ENCODE measurements around the gene KIAA0825. TPM values are rescaled to one million over a fixed set of nuclear protein-coding genes. Genes with fewer than 3 reads are reported as not detected.

KIAA0825 gene
- total RNA-seq, 1 donor, result 9.5 TPM

DNA sequence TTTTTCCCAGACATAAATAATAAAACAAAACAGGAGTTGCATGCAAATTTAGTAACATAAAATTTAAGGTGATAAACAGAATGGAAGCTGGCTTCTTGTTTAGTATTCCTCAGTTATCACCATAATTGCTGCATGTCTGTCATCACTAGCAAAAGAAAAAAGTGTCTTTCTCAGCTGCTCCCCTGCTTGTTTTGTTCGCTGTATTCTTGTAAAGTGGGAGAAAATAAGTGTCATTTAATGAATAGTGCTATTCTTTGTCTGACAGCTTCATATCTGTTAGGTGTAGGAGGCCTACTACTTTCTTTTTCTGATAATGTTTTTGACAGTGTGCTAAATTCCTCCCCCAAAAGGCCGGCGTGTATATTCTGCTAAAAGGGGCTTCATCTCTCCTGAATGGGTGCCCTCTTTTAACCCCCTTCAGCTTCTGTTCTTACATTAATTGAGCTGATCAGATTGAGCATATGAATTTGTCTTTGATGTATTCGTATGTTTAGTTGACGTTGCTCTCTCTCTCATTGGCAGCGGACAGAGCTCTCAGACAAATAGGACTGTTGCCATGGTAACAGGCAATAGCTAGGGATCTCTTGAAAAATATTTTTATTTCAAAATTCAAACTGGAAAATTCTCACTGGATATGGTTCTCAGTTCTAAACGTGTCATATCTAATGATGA lies 303.8 kb downstream of the KIAA0825 start:
- H3K4me3 ChIP-seq (ENCODE audit: low read depth, low read length), result no peak overlapping the region
- no peak for DNase-seq (ENCODE audit: low read depth)
- no peak for TF ChIP-seq CTCF (IDR thresholded peaks at IDR 0.05; ENCODE audit: insufficient read depth, low read depth, low read length)

DNA sequence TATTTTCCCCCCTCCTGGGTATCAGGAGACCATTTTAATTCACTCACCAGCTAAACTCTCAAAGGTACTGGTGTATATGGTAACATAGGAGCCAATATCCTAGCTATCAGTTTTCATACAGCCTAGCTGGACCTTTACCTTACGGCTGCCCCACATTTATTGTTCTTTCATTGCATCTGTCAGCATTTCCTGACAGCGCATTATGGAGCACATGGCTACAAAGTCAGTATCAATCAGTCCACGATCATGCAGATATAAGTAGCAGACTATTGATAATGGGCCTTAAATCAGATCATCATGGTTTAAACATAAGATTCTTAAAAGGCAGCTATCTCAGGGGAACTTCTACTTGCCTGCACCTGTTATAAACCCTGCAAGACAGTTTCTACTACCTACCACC lies 304.7 kb downstream of the KIAA0825 start:
- TF ChIP-seq CTCF (IDR thresholded peaks at IDR 0.05; ENCODE audit: insufficient read depth, low read depth, low read length), result no peak
- DNase-seq (ENCODE audit: low read depth), result no peak
- H3K4me3 ChIP-seq (ENCODE audit: low read depth, low read length), result no peak overlapping the region

GRCh38 chr5:94313188-94313587 lies 305.2 kb downstream of the KIAA0825 start:
- no peak overlapping the region for H3K4me3 ChIP-seq (ENCODE audit: low read depth, low read length)
- DNase-seq (ENCODE audit: low read depth), result no peak

GRCh38 chr5:94312298-94312697 lies 306.1 kb downstream of the KIAA0825 start:
- H3K4me3 ChIP-seq (ENCODE audit: low read depth, low read length), result no peak overlapping the region
- no peak for TF ChIP-seq CTCF (IDR thresholded peaks at IDR 0.05; ENCODE audit: insufficient read depth, low read depth, low read length)
- no peak for DNase-seq (ENCODE audit: low read depth)

More at GRCh38 chr5:94313188-94313587, 305.2 kb downstream of the KIAA0825 start:
- TF ChIP-seq CTCF (IDR thresholded peaks at IDR 0.05; ENCODE audit: insufficient read depth, low read depth, low read length), result no peak

DNA sequence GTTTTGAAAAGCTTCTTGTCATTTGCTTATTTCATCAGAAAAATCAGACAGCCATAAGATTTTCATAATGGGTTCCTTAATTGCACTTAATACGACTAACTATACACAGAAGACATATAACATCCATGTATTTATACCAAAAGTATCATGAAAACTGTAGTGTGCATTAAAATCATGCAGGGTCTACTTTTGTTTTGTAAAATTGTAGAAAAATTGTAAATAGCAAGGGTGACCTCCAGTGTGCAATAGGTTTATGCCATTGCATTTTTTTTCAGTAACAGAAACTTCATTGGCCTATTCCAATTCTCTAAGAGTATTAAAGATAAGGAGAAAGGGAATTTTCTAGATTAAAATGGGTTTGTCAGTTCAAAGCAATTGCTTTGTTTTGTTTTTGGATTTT lies 307.6 kb downstream of the KIAA0825 start:
- no peak for DNase-seq (ENCODE audit: low read depth)
- no peak for TF ChIP-seq CTCF (IDR thresholded peaks at IDR 0.05; ENCODE audit: insufficient read depth, low read depth, low read length)
- no peak overlapping the region for H3K4me3 ChIP-seq (ENCODE audit: low read depth, low read length)

DNA sequence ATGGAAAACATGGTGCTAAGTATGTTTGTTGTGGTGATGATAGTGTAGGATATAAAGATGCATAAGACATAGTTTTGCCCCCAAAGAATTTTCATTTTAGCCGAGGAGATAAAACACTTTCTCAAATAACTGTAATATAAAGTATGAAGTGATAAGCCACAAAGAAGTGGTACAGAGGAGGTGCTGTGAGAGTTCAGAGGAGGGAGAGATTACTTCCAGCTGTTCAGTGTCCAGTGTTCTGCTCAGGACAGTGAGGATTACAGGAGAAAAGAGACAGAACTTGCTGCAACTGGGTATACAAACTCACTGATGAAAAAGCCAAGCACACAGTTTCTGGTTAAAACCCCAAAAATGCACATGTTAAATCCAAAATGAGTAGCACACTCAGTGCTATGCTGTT lies 309.3 kb downstream of the KIAA0825 start:
- DNase-seq (ENCODE audit: low read depth), result no peak
- TF ChIP-seq CTCF (IDR thresholded peaks at IDR 0.05; ENCODE audit: insufficient read depth, low read depth, low read length), result no peak
- no peak overlapping the region for H3K4me3 ChIP-seq (ENCODE audit: low read depth, low read length)

DNA sequence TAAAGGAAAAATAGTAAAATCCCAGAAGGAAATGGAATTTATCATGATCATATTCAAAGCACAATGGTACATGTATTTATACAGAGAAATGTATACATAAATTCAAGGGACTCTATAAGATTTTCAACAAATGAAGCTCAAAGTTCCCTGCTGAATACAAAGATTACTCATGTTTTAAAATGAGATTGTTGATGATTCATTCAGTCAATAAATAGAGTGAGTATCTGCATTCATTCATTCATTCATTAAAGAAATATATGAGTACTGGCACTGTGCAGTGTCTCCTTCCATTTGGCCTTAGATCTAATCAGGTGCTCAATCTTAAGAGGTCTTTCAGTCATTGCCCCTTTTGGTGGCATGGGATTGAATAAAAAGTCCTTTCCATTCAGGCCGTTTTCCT lies 310.0 kb downstream of the KIAA0825 start:
- DNase-seq (ENCODE audit: low read depth), result no peak
- no peak for TF ChIP-seq CTCF (IDR thresholded peaks at IDR 0.05; ENCODE audit: insufficient read depth, low read depth, low read length)
- no peak overlapping the region for H3K4me3 ChIP-seq (ENCODE audit: low read depth, low read length)

All from fibroblast of villous mesenchyme (primary cell).